HG03196 (cell line): ENCODE results near the gene MEOX1.

Experiments used
- ATAC-seq: cut with Tn5 transposase; IDR thresholded peaks from one replicate; pipeline ENCODE4 v1.9.1; 2021; ENCODE audit not compliant: unreplicated experiment

The MEOX1 gene

DNA sequence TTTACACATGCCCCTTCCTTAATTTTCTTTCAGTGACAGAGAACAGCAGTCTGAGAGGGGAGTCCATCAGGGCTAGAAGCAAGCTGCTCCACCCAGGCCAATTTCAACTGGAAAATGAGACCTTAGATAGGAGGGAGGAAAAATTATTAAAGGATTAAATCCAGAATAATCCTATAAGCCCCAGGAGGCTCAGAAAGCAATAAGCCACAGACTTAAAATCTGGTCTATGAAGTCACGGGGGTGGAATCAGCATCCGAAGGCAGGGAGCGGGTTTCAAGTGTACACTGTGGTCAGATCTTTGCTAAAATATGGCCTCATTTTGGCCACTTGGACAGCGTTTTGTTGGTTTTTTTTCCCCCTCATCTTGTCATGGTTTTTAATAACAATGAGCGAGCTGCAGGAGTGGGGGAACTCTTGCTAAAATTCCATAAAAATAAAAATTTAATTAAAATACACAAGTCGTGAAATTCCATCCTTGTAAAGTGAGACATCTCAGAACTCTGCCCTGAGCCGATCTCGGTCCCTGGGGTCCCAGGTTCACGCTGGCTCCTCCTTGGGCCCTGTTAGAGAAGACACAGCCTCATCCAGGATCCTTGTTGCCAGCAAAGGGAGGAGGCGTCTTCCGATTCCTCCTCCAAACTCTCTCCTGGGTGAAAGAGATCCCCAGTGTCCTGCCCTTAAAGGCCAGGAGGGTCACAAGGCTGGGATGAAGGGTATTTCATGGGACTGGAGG lies 63.9 kb downstream of the MEOX1 start:
- no peak for ATAC-seq

DNA sequence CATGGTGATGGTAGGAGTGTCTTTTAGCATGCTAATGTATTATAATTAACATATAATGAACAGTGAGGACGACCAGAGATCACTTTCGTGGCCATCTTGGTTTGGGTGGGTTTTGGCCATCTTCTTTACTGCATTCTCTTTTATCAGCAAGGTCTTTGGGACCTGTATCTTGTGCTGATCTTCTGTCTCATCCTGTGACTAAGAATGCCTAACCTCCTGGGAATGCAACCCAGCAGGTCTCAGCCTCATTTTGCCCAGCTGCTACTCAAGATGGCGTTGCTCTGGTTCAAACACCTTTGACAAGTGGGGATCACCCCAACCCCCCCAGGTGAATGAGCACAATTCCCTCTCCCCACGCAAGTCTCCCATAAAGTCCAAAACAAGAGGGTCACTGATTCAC lies 66.3 kb downstream of the MEOX1 start:
- ATAC-seq = no peak

DNA sequence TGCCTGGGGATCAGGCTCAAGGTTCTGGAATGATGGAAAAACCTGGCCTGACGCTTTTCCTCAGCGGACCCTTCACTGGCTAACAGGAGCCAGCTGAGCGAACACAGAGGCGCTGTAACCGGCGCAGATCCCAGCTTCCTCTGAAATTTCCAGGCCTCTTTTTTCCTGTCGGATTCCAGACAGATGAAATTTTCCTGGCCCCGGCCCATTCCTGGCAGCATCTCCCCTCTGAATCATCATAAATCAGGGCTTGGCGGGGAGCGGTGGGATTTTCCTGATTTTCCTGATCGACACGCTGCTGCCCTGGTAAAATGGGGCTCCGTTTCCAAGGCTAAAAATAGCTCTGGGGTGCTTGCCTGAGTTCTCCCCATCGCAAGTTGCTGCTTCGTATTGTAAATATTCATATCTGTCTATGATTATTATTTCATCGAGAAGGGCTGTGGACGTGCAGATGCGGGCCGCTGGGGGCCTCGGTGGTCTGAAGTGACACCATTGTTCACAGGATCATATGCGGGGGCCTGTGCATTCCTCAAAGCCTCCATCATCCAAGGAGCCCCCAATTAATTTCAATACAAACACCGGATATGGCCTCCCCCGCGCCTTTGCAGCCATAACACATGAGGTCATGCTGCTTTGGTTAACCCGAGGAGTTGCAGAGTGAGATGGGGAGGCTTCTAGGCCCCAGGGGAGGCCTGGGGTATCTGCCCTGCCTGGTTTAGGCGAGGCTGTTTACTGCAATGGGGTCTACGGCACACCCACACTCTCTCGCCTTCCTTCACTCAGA lies 69.8 kb downstream of the MEOX1 start:
- no peak for ATAC-seq

DNA sequence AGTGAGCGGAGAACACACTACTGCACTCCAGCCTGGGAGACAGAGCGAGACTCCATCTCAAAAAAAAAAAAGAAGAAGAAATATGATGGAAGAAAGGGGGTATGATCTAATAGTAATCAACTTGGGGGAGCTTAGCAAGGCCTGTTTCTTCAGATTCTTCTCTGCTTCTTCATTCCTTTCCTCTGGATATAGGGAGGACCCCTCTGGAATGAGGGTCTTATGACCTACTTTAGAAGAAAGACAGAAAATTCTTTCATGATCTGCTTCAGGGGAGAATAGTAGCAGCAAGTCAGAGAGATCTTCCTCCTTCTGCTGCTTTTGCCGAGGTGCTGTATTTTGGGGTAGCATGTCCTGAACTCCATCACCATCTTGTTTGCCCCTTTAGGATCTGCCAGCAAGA lies 70.7 kb downstream of the MEOX1 start:
- ATAC-seq = no peak
